OCI-LY7 (cell line): ENCODE measurements around the gene TTC7B. TPM values are rescaled to one million over a fixed set of nuclear protein-coding genes. Genes with fewer than 3 reads are reported as not detected.

Experiments
- BruUV-seq: library from RNA; stranded (reverse); fragments of 400-500 nt; replicated peaks from 2 replicates; lab custom pipeline; 2021; lab: Mats Ljungman, UMichigan
- CTCF ChIA-PET: fragments of 300-600 bp; sonication (Branson Sonifier 250); formaldehyde crosslinking; loops from one replicate; lab custom pipeline; 2022; ENCODE audit warnings: antibody characterized with exemption; ENCODE audit not compliant: unreplicated experiment; lab: Charles Lee
- POLR2A ChIA-PET: fragments of 300-600 bp; sonication (Branson Sonifier 250); formaldehyde crosslinking; loops from one replicate; lab custom pipeline; 2022; ENCODE audit warnings: antibody characterized with exemption; lab: Charles Lee
- DNase-seq: peaks from one replicate; pipeline ENCODE4 v3.0.0-alpha.2; 2015; ENCODE audit warnings: low spot score
- H2AFZ ChIP-seq: fragments of 200-600 bp; sonication (generic), shearing (Covaris generic); 2 replicates; pipeline ENCODE4 v1.6.1; 2014; ENCODE audit warnings: mild to moderate bottlenecking, antibody characterized with exemption, low read length, moderate library complexity
- H3K27ac ChIP-seq: fragments of 200-600 bp; sonication (generic); 2 replicates; pipeline ENCODE4 v1.5.1; 2014; ENCODE audit warnings: mixed run types, low read depth, mild to moderate bottlenecking, moderate library complexity, low read length, inconsistent platforms; ENCODE audit not compliant: poor library complexity, severe bottlenecking
- H3K36me3 ChIP-seq: fragments of 200-600 bp; sonication (generic); 2 replicates; pipeline ENCODE4 v1.6.1; 2014; ENCODE audit warnings: mild to moderate bottlenecking, antibody characterized with exemption, low read length, moderate library complexity, mixed read lengths; ENCODE audit not compliant: insufficient read depth
- H3K4me1 ChIP-seq: fragments of 200-600 bp; sonication (generic); 2 replicates; pipeline ENCODE4 v1.5.1; 2014; ENCODE audit warnings: mild to moderate bottlenecking, low read length; ENCODE audit not compliant: insufficient read depth, poor library complexity, severe bottlenecking
- H3K4me2 ChIP-seq: fragments of 200-600 bp; sonication (generic); 2 replicates; pipeline ENCODE4 v1.6.1; 2014; ENCODE audit warnings: mild to moderate bottlenecking, low read length
- H3K4me3 ChIP-seq: fragments of 200-600 bp; sonication (generic); 2 replicates; pipeline ENCODE4 v1.5.1; 2014; ENCODE audit warnings: mild to moderate bottlenecking, low read depth, low read length; ENCODE audit not compliant: poor library complexity, severe bottlenecking
- H3K79me2 ChIP-seq: fragments of 200-600 bp; sonication (generic); 2 replicates; pipeline ENCODE4 v1.6.1; 2016; ENCODE audit warnings: low read depth, mild to moderate bottlenecking, low read length, moderate library complexity, mixed read lengths; ENCODE audit not compliant: insufficient read depth
- H3K9me2 ChIP-seq: fragments of 200-600 bp; sonication (generic); 2 replicates; pipeline ENCODE4 v1.6.1; 2016; ENCODE audit warnings: mild to moderate bottlenecking, low read length, mixed read lengths; ENCODE audit not compliant: insufficient read depth
- H3K9me3 ChIP-seq: fragments of 200-600 bp; sonication (generic); 2 replicates; pipeline ENCODE4 v1.6.1; 2014; ENCODE audit warnings: mild to moderate bottlenecking, mixed run types, low read length, mixed read lengths
- H4K20me1 ChIP-seq: fragments of 200-600 bp; sonication (generic); 2 replicates; pipeline ENCODE4 v1.6.1; 2014; ENCODE audit warnings: mild to moderate bottlenecking, antibody characterized with exemption, low read length, moderate library complexity, mixed read lengths; ENCODE audit not compliant: insufficient read depth
- CTCF ChIP-seq: fragments of 200-600 bp; sonication (generic); conservative IDR thresholded peaks from 2 replicates; pipeline ENCODE4 v1.5.1; 2014; ENCODE audit warnings: mild to moderate bottlenecking, antibody characterized with exemption, low read length, moderate library complexity, mixed read lengths
- EZH2phosphoT487 ChIP-seq: fragments of 200-600 bp; sonication (generic); IDR thresholded peaks from 2 replicates; pipeline ENCODE4 v1.6.1; 2018; ENCODE audit warnings: low read depth, borderline replicate concordance, mild to moderate bottlenecking, mixed run types, antibody characterized with exemption, low read length, moderate library complexity, mixed read lengths
- intact Hi-C: fragments of 100-400 bp; cut with micrococcal nuclease; formaldehyde crosslinking; loops from one replicate; pipeline ENCODE4 v1.10.0; 2022; ENCODE audit not compliant: unreplicated experiment
- total RNA-seq, 2 experiments: library from RNA; depleted of rRNA in 1 of 2; stranded (reverse); fragments of >200 nt in 1 of 2; shearing (Covaris generic) in 1 of 2; gene quantifications; 2 replicates each; pipeline ENCODE4 v1.2.3, GENCODE V29; 2014 to 2022

The TTC7B gene
- total RNA-seq, 2 experiments from 2014 or later = 0.19 to 0.51 TPM

- no TSS peak for BruUV-seq
Observed at GRCh38 chr14:90547250-90547649, 269.0 kb downstream of the TTC7B start.

GRCh38 chr14:90546767-90547166 lies 269.5 kb downstream of the TTC7B start:
- H2AFZ ChIP-seq = no peak overlapping the region
- POLR2A ChIA-PET = no interaction called here
- TF ChIP-seq CTCF (no peak), EZH2phosphoT487 (no peak)

More at GRCh38 chr14:90547250-90547649, 269.0 kb downstream of the TTC7B start:
- H3K79me2 ChIP-seq = no peaks in the 10 kb centered on the region
- no peak overlapping the region for H3K4me3 ChIP-seq
- TF ChIP-seq CTCF (no peak), EZH2phosphoT487 (no peak)
- H3K9me2 ChIP-seq = no peaks in the 10 kb centered on the region
- intact Hi-C loops = no loop called here
- H2AFZ ChIP-seq = no peak overlapping the region
- H3K9me3 ChIP-seq = no peaks in the 10 kb centered on the region
- DNase-seq = no peak
- CTCF ChIA-PET = no interaction called here
- no peaks in the 10 kb centered on the region for H3K4me1 ChIP-seq
- POLR2A ChIA-PET = no interaction called here
- no peaks in the 10 kb centered on the region for H4K20me1 ChIP-seq
- no peak overlapping the region for H3K4me2 ChIP-seq
- H3K36me3 ChIP-seq = no peaks in the 10 kb centered on the region
- H3K27ac ChIP-seq = no peak overlapping the region

GRCh38 chr14:90545966-90546751 lies 270.1 kb downstream of the TTC7B start:
- no peaks in the 10 kb centered on the region for H3K36me3 ChIP-seq
- POLR2A ChIA-PET = interaction anchor here (0.6 kb wide), 1 partner anchor 424 kb away, joined by 3 read pairs; no protein-coding TSS in a partner anchor
- H2AFZ ChIP-seq = no peak overlapping the region
- TF ChIP-seq CTCF = no peak
- no peak for TF ChIP-seq EZH2phosphoT487
- no peak for DNase-seq
- H3K9me3 ChIP-seq = no peaks in the 10 kb centered on the region
- intact Hi-C loops = no loop called here
- no TSS peak for BruUV-seq
- no peak overlapping the region for H3K4me2 ChIP-seq
- no peaks in the 10 kb centered on the region for H3K9me2 ChIP-seq
- no peaks in the 10 kb centered on the region for H3K4me1 ChIP-seq
- no peak overlapping the region for H3K4me3 ChIP-seq
- H4K20me1 ChIP-seq = no peaks in the 10 kb centered on the region
- H3K27ac ChIP-seq = no peak overlapping the region
- H3K79me2 ChIP-seq = no peaks in the 10 kb centered on the region
- CTCF ChIA-PET = no interaction called here

More at GRCh38 chr14:90546767-90547166, 269.5 kb downstream of the TTC7B start:
- intact Hi-C loops = no loop called here
- no peaks in the 10 kb centered on the region for H3K79me2 ChIP-seq
- no peak for DNase-seq
- no peaks in the 10 kb centered on the region for H4K20me1 ChIP-seq
- BruUV-seq = no TSS peak
- H3K4me1 ChIP-seq = no peaks in the 10 kb centered on the region
- no peaks in the 10 kb centered on the region for H3K36me3 ChIP-seq
- H3K27ac ChIP-seq = no peak overlapping the region
- no peak overlapping the region for H3K4me2 ChIP-seq
- no peaks in the 10 kb centered on the region for H3K9me3 ChIP-seq
- CTCF ChIA-PET = no interaction called here
- no peak overlapping the region for H3K4me3 ChIP-seq
- no peaks in the 10 kb centered on the region for H3K9me2 ChIP-seq
